Measurements from ENCODE around the gene INSIG2. TPM values are rescaled to one million over a fixed set of nuclear protein-coding genes. Genes with fewer than 3 reads are reported as not detected.

Gene INSIG2
- total and polyA plus RNA-seq, 2 of the 4 experiments (the other 2 are of a cell fraction) = 9.1 to 11.7 TPM

DNA sequence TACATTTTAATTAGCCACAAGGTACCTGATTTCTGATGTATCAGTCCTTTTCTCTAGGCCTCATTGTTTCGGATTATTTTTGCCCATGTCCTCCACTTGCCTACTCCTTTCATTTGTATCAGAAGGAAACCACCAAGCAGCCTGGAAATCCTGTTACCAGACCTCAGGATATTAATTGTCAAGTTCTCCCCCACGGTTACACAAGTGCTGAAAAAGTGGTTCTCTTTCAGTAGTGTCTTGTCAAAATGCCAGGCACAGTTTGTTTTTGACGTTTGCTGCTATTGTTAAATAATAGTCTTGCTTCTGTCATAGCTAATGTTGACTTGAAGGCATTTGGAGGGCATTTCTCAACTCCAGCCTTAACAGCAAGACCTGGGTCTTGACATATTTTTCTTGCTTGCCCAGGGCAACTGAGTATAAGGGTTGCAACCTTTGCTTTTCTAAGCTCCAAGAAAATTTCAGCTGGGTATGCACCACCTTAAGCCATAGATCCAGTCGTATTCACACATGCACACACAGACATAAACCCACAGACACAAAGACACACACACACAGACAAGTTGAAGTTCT lies 31.0 kb downstream of the INSIG2 start:
- Histone ChIP-seq H3K4me2 (ENCODE audit: low read depth, low read length) (no peak overlapping the region), H3K27me3 (ENCODE audit: control insufficient read depth, insufficient read depth, low read length) (no peaks in the 10 kb centered on the region), H2BK15ac (ENCODE audit: low read depth, low read length) (no peak overlapping the region), H3K4me3 (ENCODE audit: insufficient read depth, low read depth, low read length) (no peak overlapping the region), H2AFZ (replicated peaks; ENCODE audit: low read length, poor library complexity) (no peak overlapping the region), H3K14ac (replicated peaks; ENCODE audit: low read depth, low read length) (no peak overlapping the region), H3K4ac (ENCODE audit: low read depth, low read length) (no peak overlapping the region), H3K4me1 (ENCODE audit: control insufficient read depth, insufficient read depth, low read length) (peaks cover 2% of the 10 kb centered on the region; the same call in 1 of the 2 replicates), H3K79me1 (ENCODE audit: low read depth in 1 of 2, low read length in 2 of 2) (no peaks in the 10 kb centered on the region), H2BK5ac (ENCODE audit: low read depth, low read length, poor library complexity, severe bottlenecking) (no peak overlapping the region), H2BK20ac (ENCODE audit: low read depth, low read length) (no peak overlapping the region), H2AK9ac (replicated peaks; ENCODE audit: low read depth, low read length, poor library complexity) (no peak overlapping the region), H3K9me3 (ENCODE audit: control insufficient read depth, insufficient read depth, low read length) (no peaks in the 10 kb centered on the region), H3K36me3 (ENCODE audit: control insufficient read depth, insufficient read depth, low read length) (no peaks in the 10 kb centered on the region), H4K91ac (ENCODE audit: insufficient read depth, low read depth, low read length) (no peak overlapping the region), H3K56ac (ENCODE audit: extremely low read depth, insufficient read depth, low read length) (no peak overlapping the region), H2AK5ac (ENCODE audit: low read depth, low read length) (no peak overlapping the region), H4K20me1 (ENCODE audit: insufficient read depth, low read length) (no peaks in the 10 kb centered on the region), H3K23ac (ENCODE audit: low read depth, low read length) (no peak overlapping the region), H3K9ac (ENCODE audit: low read depth, low read length) (no peak overlapping the region), H2BK120ac (ENCODE audit: low read depth, low read length) (no peak overlapping the region), H4K8ac (ENCODE audit: low read depth in 2 of 2, low read length in 2 of 2) (no peak overlapping the region), H3K9me1 (ENCODE audit: insufficient read depth, low read length) (no peaks in the 10 kb centered on the region), H3K18ac (ENCODE audit: low read depth, low read length) (no peak overlapping the region), H3K27ac (ENCODE audit: insufficient read depth, low read length) (no peak overlapping the region), H4K5ac (ENCODE audit: low read depth, low read length) (no peak overlapping the region)
- dilution Hi-C loops (cut with HindIII; ENCODE audit: low sequenced_read_pairs, unreplicated experiment) = no loop called here
- WGBS, 2 experiments (ENCODE audit: extremely low coverage in 2 of 2, insufficient read length in 1 of 2) = 83% methylated on average over 1 of the region's 4 CpGs; no CpG with 5 or more reads in 1 of the 2 experiments
- no peak for DNase-seq
- in situ Hi-C loops (cut with MboI; ENCODE audit: low sequenced_read_pairs) = no loop called here
- intact Hi-C loops (cut with micrococcal nuclease) = no loop called here
- POLR2A ChIA-PET (ENCODE audit: unreplicated experiment) = no interaction called here
- no peak for ATAC-seq (ENCODE audit: low read depth)
- CTCF ChIA-PET = no interaction called here
- no TSS peak for BruUV-seq (replicated peaks)
- TF ChIP-seq, protein P1, sequence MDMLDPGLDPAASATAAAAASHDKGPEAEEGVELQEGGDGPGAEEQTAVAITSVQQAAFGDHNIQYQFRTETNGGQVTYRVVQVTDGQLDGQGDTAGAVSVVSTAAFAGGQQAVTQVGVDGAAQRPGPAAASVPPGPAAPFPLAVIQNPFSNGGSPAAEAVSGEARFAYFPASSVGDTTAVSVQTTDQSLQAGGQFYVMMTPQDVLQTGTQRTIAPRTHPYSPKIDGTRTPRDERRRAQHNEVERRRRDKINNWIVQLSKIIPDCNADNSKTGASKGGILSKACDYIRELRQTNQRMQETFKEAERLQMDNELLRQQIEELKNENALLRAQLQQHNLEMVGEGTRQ (IDR thresholded peaks at IDR 0.05; ENCODE audit: low read depth, low read length) = no peak
- no peak for TF ChIP-seq SMC3 (IDR thresholded peaks at IDR 0.05; ENCODE audit: low read depth, low read length)
- no peak for TF ChIP-seq POLR2A (IDR thresholded peaks at IDR 0.05; ENCODE audit: low read depth, low read length)
- TF ChIP-seq RCOR1 (IDR thresholded peaks at IDR 0.05; ENCODE audit: insufficient replicate concordance, low read length) = no peak
- TF ChIP-seq CEBPB (IDR thresholded peaks at IDR 0.05; ENCODE audit: low read depth, low read length) = no peak
- no peak for TF ChIP-seq CHD1 (IDR thresholded peaks at IDR 0.05; ENCODE audit: low read depth, low read length)
- TF ChIP-seq BHLHE40 (IDR thresholded peaks at IDR 0.05; ENCODE audit: low read depth, low read length) = no peak
- TF ChIP-seq FOS (IDR thresholded peaks at IDR 0.05; ENCODE audit: low read depth, low read length) = no peak
- no peak for TF ChIP-seq RFX5 (IDR thresholded peaks at IDR 0.05; ENCODE audit: low read depth, low read length)
- no peak for TF ChIP-seq NFE2L2 (IDR thresholded peaks at IDR 0.05; ENCODE audit: low read depth, low read length)
- TF ChIP-seq, protein P2, sequence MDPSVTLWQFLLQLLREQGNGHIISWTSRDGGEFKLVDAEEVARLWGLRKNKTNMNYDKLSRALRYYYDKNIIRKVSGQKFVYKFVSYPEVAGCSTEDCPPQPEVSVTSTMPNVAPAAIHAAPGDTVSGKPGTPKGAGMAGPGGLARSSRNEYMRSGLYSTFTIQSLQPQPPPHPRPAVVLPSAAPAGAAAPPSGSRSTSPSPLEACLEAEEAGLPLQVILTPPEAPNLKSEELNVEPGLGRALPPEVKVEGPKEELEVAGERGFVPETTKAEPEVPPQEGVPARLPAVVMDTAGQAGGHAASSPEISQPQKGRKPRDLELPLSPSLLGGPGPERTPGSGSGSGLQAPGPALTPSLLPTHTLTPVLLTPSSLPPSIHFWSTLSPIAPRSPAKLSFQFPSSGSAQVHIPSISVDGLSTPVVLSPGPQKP (IDR thresholded peaks at IDR 0.05; ENCODE audit: borderline replicate concordance, low read depth, low read length) = no peak
- TF ChIP-seq, protein P3, sequence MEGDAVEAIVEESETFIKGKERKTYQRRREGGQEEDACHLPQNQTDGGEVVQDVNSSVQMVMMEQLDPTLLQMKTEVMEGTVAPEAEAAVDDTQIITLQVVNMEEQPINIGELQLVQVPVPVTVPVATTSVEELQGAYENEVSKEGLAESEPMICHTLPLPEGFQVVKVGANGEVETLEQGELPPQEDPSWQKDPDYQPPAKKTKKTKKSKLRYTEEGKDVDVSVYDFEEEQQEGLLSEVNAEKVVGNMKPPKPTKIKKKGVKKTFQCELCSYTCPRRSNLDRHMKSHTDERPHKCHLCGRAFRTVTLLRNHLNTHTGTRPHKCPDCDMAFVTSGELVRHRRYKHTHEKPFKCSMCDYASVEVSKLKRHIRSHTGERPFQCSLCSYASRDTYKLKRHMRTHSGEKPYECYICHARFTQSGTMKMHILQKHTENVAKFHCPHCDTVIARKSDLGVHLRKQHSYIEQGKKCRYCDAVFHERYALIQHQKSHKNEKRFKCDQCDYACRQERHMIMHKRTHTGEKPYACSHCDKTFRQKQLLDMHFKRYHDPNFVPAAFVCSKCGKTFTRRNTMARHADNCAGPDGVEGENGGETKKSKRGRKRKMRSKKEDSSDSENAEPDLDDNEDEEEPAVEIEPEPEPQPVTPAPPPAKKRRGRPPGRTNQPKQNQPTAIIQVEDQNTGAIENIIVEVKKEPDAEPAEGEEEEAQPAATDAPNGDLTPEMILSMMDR (conservative IDR thresholded peaks at IDR 0.05; ENCODE audit: low read depth, low read length) = no peak
- no peak for TF ChIP-seq MXI1 (IDR thresholded peaks at IDR 0.05; ENCODE audit: borderline replicate concordance, low read depth, low read length)
- TF ChIP-seq MAZ (IDR thresholded peaks at IDR 0.05; ENCODE audit: borderline replicate concordance, low read depth, low read length) = no peak
- TF ChIP-seq RAD21 (IDR thresholded peaks at IDR 0.05; ENCODE audit: low read length) = no peak
- TF ChIP-seq MAFK (IDR thresholded peaks at IDR 0.05; ENCODE audit: low read depth, low read length) = no peak
